ENCODE measurements around the gene NDUFS4.
"Not testable (repeated sequence)": the region's sequence is repeated elsewhere in the genome, so short reads cannot be mapped to it uniquely, and the experiment has no call there.

NDUFS4 gene

DNA sequence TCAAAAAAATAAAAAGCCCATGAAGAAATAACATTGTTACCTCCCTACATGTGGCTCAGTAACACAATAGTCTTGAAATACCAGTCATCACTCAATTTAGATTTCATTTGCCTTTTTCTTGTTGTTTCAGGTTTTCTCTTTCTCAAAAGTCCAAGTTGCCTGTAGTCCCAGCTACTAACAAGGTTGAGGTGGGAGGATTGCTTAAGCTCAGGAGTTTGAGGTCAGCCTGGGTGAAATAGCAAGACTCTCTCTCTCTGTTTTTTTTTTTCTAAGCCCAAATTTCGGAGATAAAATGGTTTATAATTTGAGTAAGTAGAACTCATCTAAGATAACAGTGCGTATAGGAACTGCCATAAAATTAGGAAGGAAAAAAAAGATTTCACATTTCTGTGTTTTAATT is 17.5 kb upstream of the NDUFS4 start:
- TF ChIP-seq, protein P1, sequence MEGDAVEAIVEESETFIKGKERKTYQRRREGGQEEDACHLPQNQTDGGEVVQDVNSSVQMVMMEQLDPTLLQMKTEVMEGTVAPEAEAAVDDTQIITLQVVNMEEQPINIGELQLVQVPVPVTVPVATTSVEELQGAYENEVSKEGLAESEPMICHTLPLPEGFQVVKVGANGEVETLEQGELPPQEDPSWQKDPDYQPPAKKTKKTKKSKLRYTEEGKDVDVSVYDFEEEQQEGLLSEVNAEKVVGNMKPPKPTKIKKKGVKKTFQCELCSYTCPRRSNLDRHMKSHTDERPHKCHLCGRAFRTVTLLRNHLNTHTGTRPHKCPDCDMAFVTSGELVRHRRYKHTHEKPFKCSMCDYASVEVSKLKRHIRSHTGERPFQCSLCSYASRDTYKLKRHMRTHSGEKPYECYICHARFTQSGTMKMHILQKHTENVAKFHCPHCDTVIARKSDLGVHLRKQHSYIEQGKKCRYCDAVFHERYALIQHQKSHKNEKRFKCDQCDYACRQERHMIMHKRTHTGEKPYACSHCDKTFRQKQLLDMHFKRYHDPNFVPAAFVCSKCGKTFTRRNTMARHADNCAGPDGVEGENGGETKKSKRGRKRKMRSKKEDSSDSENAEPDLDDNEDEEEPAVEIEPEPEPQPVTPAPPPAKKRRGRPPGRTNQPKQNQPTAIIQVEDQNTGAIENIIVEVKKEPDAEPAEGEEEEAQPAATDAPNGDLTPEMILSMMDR (conservative IDR thresholded peaks at IDR 0.05; ENCODE audit: low read depth), result no peak
- POLR2A ChIA-PET (ENCODE audit: low non-redundant PET), result interaction anchor here (0.6 kb wide), 1 partner anchor 12 kb away, joined by 3 read pairs; no protein-coding TSS in a partner anchor
- no peak for DNase-seq (ENCODE audit: low spot score)
- H3K27ac ChIP-seq, result no peak overlapping the region
- CTCF ChIA-PET, result no interaction called here

DNA sequence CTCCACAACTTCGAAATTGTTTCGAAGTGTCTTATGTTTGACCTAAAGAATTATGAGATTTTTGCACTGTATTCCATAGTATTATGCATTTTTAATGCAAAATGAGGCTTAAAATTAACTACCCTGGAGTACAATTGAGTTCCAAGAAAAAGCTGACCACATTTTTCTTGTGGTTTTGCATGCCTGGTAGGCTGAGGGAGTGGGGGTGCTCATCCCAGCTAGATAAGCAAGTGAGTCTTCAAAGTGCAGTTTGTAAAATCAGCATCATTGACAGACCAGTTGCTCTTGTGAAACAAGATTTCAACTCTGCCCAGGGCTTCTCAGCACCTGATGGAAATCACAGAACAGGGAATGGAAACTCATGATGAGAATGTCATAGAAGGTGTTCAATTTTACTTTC is 17.0 kb upstream of the NDUFS4 start:
- ChIA-PET CTCF (no interaction called here), POLR2A (ENCODE audit: low non-redundant PET) (no interaction called here)
- DNase-seq (ENCODE audit: low spot score), result no peak
- no peak overlapping the region for H3K27ac ChIP-seq
- TF ChIP-seq, protein P1 (conservative IDR thresholded peaks at IDR 0.05; ENCODE audit: low read depth), result no peak

DNA sequence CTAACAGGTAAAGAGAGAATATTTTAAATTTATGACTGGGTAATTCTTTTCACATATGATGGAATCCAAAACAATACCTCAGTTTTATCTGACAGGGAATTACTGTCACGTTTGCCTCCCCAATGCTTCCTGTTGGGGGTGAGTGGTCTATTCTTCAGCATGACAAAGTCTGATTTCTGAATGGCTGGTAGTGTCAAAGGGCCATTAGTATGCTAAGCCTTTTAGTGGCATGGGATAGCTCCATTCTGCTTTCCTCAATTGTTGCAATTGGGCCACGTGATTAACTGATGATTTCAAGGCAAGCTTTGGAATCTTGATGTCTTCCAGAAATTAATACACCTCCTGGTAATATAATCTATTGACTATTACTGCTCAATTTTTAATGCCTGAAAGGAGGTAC is 14.7 kb upstream of the NDUFS4 start:
- H3K27ac ChIP-seq, result no peak overlapping the region
- no peak for DNase-seq (ENCODE audit: low spot score)
- ChIA-PET CTCF (interaction anchor here (0.6 to 0.7 kb wide), 3 partner anchors 109 to 452 kb away, joined by 3 read pairs; no protein-coding TSS in a partner anchor), POLR2A (ENCODE audit: low non-redundant PET) (no interaction called here)
- TF ChIP-seq, protein P1 (conservative IDR thresholded peaks at IDR 0.05; ENCODE audit: low read depth), result no peak

DNA sequence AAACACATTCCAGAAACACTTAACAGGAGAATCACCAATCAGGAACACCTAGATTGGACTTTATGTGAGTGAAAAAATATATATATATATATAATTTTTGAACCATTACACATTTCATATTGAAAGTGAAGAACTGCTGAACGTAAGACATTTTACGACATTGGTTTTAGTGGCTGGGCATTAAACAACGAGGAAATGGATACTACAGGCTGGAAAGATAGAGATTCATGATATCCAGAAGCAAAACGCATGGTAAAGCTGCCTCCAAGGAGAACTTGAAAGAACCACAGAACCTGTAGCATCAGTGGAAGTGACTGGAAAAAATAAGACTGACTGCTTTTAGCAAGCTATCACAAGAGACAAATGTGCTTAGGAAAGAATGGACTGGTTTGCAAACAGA is 13.2 kb upstream of the NDUFS4 start:
- TF ChIP-seq, protein P1 (conservative IDR thresholded peaks at IDR 0.05; ENCODE audit: low read depth), result no peak
- DNase-seq (ENCODE audit: low spot score), result no peak
- ChIA-PET POLR2A (ENCODE audit: low non-redundant PET) (no interaction called here), CTCF (interaction anchor here (0.7 kb wide), 1 partner anchor 538 kb away, joined by 4 read pairs; no protein-coding TSS in a partner anchor)
- H3K27ac ChIP-seq, result no peak overlapping the region

DNA sequence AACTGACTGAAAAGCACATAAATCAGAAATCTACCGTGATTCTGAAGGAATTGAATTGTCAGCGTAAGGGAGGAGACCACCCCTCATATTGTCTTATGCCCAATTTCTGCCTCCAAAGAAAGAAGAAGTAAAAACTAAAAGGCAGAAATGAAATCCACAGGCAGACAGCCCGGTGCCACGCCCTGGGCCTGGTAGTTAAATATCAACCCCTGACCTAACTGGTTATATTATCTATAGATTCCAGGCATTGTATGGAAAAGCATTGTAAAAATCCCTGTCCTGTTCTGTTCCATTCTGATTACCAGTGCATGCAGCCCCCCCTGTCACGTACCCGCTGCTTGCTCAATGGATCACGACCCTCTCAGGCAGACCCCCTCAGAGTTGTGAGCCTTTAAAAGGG is 11.9 kb upstream of the NDUFS4 start:
- CTCF ChIA-PET, result interaction anchor here (0.6 kb wide), 1 partner anchor 361 kb away, joined by 3 read pairs; no protein-coding TSS in a partner anchor
- H3K27ac ChIP-seq; POLR2A ChIA-PET (ENCODE audit: low non-redundant PET); DNase-seq (ENCODE audit: low spot score): not testable (repeated sequence)

DNA sequence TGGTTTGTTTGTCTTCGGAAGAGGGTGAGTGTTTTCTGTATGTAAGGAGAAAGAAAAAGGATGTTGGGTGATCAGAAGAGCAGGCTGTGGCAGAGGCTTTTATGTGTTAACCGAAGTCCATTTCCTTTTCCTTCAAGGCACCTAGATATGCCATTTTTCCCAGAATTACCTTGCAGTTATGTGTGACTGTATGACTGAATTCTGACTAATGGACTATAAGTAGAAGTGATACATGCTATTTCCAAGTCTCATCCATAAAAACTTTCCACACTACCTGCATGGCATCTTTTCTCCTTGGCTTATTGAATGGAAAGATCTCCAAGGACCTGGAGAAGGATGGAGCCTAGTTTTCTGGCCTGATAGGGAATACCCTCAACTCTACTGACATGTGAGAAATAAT is 10.6 kb upstream of the NDUFS4 start:
- DNase-seq (ENCODE audit: low spot score), result no peak
- CTCF ChIA-PET, result no interaction called here
- TF ChIP-seq, protein P1 (conservative IDR thresholded peaks at IDR 0.05; ENCODE audit: low read depth), result no peak
- H3K27ac ChIP-seq, result no peak overlapping the region
- POLR2A ChIA-PET (ENCODE audit: low non-redundant PET), result no interaction called here

DNA sequence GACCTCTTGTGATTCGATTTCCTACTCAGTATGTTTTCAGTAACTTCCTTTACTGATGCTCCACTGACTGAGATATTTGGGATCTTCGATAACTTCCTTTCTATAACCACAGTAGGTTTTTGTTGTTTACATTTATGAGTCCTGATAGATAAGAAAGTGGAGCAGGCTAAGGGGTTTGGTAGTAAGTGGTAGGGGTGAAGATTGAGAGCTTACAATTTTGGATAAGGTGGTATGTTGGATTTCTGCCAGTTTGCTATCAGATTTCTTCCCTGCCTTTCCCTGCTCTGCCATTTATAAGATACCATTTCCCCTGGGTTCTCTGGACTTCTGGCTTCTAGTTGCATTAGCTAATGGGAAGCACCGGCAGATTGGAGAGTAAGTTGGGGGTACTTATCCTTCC is 7.9 kb upstream of the NDUFS4 start:
- no peak for DNase-seq (ENCODE audit: low spot score)
- TF ChIP-seq, protein P1 (conservative IDR thresholded peaks at IDR 0.05; ENCODE audit: low read depth), result no peak
- ChIA-PET CTCF (interaction anchor here (0.6 kb wide), 1 partner anchor 411 kb away, joined by 3 read pairs; no protein-coding TSS in a partner anchor), POLR2A (ENCODE audit: low non-redundant PET) (no interaction called here)
- no peak overlapping the region for H3K27ac ChIP-seq

All from RWPE1 (cell line).